ENCODE data around the gene WDR91.
A peak's percentile ranks its signal among the peaks of the same experiment; 100 is the strongest.

The WDR91 gene

DNA sequence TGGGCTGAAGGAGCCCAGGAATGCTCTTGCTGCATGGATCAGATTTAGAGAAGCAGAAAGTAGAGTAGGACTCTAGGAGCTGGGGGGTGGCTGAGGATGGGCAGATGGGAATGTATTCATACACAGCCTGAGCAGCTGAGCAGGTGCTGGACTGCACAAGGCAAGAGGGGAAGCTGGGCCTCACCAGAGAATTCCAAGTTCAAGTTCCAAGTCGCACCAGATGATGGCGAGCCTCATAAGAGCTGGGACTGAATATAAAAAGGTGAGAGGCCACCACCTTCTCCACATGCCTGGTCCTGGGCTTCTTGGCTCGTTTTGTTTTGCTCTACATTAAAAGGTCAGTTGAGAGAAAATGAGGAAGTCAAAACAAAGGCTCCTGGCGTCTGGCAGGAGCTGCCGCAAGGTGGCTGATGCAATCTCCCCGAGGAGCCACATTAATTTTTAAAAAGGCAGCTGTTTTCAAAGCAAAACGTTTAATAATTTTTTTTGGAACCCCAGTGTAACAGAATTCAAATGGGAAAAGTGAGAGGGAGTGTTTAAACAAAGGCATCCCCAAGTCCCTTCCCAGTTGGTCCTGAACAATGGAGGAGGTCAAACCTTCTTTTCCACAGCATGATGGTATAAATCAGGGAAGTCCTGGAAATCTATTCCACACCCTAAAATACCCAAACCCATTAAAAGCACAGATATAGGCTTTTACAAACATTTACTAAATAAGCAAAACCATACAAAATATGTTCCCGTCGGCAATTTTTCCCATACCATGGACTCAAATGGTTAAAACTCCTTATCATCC lies 50.3 kb downstream of the WDR91 start:
- no peak for DNase-seq (ENCODE audit: low read depth)

DNA sequence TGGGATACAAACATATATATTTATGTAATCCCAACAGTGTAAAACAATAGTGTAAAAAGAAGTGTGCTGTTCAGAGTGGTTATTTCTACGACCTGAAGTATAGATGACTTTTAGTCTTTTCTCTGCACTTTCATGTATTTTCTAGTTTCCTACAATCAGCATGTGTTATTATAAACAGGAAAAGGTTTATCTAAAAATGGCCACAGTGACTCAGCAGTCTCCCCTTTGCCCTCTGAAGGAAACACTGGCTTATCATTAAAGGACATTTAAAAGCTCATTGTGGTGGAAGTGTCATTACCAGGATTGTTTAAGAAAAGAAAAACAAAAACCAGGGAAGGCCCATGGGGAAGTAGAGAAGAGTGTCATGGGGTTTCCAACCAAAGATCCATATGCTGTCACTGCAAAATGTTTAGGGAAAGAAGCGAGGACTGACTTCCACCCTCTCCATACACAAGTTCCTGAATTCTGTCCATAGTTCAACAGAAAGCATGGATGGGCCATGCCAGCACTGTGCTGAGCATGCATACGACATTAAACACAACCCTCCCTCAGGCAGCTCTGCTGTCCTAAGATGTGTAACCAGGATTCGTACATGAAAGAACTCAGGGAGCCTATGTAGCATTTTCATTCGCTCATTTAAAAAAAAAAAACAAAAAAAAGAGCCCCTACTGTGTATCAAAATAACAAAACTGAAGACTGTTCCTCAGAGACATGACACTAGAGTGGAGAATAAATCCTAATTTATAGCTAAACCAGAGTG lies 51.0 kb downstream of the WDR91 start:
- no peak for DNase-seq (ENCODE audit: low read depth)

DNA sequence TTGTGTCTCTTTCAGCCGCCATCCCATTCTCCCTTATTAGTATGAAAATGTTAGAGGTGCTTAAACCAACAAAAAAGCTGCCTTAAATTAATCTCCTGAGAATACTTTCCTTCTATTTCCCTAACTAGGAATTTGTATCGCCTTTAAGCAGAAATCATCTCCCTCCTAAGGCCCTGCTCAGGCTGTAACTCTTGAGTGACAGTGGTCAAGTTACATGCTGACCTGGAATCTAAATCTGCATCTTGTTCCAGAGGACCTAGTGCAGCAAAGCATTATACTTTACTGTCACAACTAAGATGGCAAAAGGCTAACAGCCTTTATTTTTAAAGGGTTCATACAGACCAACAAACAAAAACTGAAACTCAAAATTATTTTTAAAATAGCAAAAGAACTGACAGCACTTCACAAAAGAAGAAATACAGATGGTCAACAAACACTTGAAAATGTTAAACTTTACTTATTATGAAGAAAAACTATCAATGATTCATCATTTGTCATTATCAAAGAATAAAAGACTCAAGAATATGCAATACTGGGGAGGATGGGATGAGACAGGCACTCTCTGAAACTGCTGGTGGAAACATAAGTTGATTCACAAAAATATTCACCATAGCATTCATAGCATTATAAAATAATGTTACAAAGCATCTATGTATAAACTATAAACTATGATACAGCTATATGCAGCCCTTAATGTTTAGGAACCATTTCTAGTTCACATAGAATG lies 51.8 kb downstream of the WDR91 start:
- DNase-seq (ENCODE audit: low read depth): no peak

DNA sequence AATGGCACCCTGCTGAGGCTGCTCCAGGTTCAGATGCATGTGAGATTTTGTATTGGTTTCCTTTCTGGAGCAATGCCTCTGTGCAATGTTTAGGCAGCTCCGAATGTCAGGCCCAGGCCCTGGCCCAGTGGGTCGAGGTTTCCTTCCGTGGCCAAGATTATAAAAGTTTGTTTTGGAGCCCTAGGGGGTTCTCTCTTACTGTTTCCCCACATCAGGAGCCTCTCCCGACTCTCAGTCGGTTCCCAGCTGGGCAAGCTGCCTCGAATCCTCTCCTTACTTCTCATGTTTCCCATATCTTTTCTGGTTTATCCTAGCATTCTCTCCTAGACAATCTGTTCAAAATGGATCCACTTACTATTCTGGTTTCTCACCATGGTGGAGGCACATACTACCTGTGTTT lies 52.5 kb downstream of the WDR91 start:
- no peak for DNase-seq (ENCODE audit: low read depth)

DNA sequence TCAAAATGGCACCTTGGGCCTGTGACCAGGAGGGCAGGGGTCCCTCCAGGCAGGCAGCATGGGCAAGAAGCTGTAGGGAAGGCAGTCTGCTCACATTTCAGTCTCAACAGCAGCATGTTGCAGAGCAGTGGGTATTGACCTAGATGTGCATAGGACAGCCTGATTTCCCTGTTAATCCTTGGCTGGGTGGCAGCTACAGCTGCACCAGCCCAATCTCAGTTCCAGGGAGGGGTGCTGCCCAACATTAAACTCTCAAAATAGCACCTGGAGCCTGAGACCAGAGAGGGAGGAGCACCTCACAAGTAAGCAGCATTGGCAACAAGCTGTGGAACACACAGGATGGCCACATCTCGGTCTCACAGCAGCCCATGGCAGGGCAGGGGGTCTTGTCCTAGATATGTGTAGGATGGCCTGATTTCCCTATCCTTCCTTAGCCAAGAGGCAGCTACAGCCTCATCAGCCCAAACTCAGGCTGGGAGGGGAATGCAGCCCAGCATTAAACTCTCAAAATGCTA lies 53.1 kb downstream of the WDR91 start:
- DNase-seq (ENCODE audit: low read depth): no peak

DNA sequence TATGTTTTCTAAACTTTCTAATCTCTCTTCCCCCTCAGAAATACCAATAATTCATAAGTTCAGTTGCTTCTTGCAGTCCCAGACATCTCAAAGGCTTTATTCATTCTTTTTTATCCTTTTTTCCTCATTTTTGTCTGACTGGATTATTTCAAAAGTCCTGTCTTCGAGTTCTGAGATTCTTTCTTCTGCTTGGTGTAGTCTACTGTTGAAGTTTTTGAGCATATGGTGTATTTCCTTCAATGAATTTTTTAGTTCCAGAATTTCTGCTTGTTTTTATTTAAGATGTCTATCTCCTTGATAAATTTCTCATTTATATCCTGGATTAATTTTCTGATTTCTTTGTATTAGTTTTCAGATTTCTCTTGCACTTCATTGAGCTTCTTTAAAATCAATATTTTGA lies 55.0 kb downstream of the WDR91 start:
- DNase-seq (ENCODE audit: low read depth): no peak

DNA sequence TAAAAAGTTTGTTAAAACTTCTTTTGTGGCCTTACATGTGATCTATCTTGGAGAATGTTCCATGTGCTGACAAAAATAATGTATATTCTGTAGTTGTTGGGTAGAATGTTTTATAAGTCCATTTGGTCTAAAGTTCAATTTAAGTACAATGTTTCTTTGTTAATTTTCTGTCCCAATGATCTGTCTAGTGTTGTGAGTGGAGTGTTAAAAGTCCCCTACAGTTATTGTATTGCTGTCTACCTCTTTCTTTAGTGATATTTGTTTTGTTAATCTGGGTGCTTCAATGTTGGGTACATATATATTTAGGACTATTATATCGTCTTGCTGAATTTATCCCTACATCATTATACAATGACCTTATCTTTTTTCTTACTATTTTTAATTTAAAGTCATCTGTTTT lies 56.6 kb downstream of the WDR91 start:
- DNase-seq (ENCODE audit: low read depth): no peak

DNA sequence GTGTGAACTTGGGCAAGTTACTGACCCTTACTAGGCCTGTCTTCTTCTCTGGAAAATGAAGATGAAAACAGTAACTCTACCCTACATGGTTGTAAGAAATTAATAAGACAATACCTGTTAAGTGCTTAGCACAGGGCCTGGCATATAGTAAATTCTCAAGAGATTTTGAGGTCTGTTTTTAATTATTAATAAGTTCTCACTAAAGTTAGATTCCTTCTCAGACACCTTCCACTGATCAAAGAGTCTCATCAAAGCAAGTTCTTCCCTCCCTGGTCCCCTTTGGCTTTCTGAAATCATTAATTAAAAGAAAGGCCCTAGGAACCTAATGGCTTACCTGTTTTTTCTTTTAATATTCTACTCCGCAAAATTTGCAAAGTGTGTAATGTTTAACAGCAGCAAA lies 58.9 kb downstream of the WDR91 start:
- no peak for DNase-seq (ENCODE audit: low read depth)

DNA sequence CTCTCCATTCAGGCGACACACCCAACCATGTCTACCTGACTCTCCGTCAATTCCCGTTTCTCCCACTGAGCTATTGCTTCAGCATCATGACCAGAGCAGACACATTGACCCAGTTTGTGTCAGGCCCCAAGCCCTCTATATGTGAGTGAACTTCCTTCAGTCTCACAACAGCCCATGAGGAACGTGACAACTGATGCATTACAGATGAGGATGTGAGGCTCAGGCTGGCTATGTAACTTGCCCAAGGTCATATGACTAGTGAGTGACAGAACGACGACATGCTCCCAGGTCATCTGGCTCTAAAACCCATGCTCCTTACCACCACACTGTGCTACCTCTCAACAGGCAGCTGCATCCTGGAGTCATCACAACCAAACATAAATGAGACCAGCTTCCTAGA lies 59.8 kb downstream of the WDR91 start:
- DNase-seq (ENCODE audit: low read depth): no peak

DNA sequence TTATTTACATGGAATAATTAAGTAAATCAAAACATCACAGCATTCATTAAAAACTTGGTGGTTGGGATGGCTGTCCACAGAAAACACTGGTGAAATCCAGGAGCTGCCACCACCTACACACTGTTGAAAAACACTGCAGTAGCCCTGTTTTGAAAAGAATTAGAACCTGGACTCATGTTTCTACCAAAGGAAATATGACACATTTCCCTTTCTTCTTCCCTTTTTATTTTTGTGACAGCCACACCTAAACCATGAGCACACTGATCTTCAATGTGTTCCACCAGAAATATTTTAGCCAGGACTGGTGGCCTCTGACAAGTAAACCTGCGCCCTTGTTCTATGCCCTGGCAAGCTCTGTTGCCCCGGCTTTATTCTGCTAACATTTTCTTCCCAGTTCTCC lies 60.2 kb downstream of the WDR91 start:
- DNase-seq (ENCODE audit: low read depth): no peak

DNA sequence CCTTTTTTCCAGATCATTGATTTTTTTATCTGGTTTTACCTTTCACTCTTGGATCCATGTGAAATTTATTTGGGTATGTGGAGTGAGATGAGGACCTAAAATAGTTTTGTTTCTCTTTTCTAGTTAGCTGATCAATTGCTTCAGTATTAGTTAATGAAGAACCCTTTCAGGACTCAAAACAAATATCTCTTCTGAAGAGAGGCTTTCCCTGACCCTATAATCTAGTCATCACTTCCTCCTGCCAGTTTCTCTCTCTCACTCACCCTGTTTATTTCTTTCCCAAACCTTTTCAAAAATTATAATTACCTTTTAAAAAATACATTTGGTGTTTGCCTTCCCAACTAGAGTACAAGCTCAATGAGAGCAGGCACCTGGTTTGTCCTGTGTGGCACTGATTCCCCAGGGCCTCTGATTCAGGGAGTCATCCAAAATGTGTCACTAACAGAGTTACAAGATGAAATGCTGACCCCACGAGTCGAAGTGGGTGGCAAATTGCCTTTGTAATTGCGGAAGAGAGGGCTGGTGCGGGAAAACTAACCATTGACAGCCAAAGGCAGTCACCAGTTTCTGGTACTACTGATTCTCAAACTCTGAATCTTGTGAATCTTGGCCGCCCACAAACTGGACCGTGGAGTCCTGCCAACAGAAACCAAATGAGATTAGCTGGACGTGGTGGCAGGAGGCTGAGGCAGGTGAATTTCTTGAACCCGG lies 61.1 kb downstream of the WDR91 start:
- no peak for DNase-seq (ENCODE audit: low read depth)

DNA sequence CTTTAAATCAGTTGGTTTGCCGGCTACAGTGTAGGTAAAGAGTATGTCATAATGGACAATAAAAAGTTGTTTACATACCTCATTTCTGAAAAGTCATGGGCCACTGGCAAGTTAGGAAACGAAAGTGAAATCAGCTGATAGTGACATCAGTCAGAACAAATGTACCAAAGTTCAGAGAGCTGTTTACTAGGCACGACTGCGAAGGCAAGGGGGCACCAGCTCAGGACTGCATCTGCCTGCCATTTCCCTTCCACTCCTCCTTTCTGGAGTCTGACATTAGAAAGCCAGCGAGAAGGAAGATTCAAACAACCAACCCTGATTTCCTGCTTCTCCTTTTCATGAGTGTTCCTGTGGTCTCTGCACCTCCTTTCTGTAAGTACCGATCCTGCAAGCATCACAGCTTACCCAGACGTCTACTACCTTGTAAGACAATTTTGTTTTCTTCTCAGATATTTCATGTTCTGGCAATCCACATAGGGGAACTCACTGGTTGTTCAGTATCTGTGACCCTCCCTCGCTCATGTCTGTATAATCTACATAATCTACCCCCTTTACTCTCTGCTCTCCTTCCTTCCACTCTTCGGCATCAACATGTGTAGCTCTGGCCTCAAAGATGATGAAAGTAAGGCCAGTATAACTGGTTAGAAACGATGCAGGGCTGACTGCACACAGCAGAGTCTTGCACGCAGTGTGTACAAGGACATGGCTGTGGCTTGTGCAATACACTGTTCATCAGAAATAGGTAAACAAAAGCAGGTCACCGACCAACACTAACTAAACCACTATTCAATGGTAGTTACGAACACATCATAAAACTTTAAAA lies 63.2 kb downstream of the WDR91 start, which contains the start of gene TMEM140:
TSS of gene TMEM140 (plus strand) at position 174 of the 823 bp plus-strand sequence. CDS start 16,370 bp downstream, outside the sequence.
- DNase-seq (ENCODE audit: low read depth): peak; percentile 45

DNA sequence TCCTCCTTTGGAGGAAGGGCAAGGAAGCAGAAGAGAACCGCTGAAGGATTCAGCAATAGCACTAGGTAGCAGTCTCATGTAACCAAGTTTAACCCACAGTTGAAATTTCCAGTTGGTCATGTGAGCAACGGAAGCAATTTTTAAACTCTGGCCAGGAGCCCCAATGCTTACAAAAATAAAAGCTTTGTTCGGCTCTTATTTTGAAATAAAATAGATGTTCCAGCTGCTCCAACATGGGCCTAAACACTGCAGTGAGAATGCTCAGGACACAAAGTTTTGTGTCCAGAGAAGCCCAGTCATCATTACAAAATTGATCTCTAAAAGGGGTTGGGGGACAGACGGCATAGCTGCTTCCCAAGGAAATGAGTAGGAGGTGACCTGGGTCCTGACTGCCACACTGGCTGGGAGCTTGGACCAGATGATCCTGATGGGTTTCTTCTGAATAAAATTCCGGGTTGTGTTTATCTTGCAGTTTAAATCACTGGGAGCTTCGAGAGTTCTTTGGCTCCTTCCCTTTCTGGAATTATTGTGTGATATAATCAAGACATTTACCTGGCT lies 63.9 kb downstream of the WDR91 start:
- no peak for DNase-seq (ENCODE audit: low read depth)

DNA sequence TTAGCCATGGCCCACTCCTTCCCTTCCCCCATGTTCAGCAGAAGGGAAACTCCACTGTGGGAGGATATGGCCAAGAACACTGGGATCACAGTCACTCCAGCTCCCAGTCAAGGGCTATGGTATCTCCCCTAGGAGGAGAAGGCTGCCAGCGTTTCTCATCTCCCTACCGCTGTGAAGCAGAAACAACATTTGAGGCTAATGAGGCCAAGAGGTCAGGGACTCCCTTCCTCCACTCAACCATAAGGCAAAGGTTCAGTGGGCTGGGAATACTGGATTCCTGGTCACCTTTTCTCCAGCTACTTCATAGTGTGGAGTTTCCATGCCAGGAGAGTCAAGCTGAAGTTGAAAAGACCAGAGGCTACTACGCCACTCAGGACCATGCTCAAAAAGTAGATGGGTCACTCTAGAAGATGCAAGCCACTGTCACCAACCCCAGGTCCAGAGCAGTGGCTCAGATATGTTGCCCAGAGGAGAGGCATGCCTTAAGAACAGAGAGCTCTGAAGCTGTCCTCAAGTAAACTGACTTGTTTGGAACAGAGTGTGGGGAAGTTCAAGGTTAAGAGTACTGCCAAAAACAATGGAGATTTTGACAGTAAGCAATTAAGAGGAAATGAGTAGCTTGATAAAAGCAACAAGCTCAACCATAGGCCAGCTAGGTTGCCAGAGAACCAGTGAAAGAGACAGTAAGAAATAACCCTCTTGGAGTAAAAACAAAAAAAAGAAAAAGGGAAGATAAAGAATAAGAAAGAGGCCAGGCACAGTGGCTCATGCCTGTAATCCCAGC lies 67.2 kb downstream of the WDR91 start:
- DNase-seq (ENCODE audit: low read depth): no peak

Measured in activated gamma-delta T cell treated with anti-CD3 and anti-CD28 coated beads, Interleukin-2, amount 50 U/mL, for 16 hours (primary cell).